Measurements from ENCODE around the gene PPIH.

- TF ChIP-seq EZH2 (IDR thresholded peaks at IDR 0.05; ENCODE audit: borderline replicate concordance, low read depth, low read length, severe bottlenecking) (no peak), CTCF (IDR thresholded peaks at IDR 0.05; ENCODE audit: borderline replicate concordance, extremely low read depth, low read length, poor library complexity, severe bottlenecking) (no peak)
Measured at GRCh38 chr1:42658877-42659337, 684 bp downstream of the PPIH start.
